Stimulated activated CD4-positive, alpha-beta T cell treated with anti-CD3 and anti-CD28 coated beads, Interleukin-4, amount 100 ng/mL, for 4 hours (primary cell): ENCODE results near the gene ATP1A1.

Experiments
- DNase-seq, 2 experiments: peaks; one replicate each; pipeline ENCODE4 v3.0.0-alpha.2; 2020

ATP1A1 gene

DNA sequence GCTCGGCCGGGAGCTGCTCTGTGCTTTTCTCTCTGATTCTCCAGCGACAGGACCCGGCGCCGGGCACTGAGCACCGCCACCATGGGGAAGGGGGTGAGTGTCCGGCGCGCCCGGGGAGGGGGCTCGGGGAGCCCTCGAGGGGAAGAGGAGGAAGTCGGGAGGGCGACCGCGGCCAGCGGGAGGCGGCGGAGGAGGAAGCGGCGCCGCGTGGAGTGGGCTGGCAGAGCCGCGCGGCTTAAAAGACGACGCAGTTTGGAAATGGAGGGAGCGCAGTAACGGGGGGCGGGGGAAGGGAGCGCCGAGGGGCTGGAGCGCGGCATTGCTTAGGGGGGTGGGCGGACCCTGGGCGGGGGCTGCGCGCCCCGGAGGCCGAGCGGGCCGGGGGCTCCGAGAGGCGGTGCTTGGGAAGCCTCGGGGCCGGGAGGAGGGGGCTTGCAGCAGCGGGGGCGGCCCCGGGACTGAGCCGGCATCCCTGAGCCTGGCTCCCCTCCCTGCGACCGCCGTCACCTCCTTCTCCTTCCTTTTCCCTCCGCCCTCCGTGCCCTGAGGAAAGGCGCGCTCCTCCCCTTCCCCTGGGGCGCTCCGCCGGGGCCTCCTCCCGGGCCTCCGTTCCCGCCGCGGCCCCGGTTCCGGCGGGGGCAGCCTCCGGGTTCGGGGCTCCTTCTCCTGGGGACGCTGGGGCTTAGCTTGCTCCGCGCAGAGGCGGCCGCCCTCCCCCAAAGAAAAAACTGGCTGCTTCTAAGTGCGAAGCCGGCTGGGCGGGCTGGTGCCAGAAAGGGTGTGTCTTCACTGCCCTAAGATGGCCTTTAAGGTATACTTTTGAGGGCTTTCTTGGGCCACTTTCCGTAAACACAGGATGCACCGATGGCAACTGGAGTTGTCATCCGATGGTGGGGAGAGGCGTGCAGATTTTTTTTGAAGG lies 648 bp downstream of the ATP1A1 start:
- DNase-seq: peak; percentile 42 to 46

DNA sequence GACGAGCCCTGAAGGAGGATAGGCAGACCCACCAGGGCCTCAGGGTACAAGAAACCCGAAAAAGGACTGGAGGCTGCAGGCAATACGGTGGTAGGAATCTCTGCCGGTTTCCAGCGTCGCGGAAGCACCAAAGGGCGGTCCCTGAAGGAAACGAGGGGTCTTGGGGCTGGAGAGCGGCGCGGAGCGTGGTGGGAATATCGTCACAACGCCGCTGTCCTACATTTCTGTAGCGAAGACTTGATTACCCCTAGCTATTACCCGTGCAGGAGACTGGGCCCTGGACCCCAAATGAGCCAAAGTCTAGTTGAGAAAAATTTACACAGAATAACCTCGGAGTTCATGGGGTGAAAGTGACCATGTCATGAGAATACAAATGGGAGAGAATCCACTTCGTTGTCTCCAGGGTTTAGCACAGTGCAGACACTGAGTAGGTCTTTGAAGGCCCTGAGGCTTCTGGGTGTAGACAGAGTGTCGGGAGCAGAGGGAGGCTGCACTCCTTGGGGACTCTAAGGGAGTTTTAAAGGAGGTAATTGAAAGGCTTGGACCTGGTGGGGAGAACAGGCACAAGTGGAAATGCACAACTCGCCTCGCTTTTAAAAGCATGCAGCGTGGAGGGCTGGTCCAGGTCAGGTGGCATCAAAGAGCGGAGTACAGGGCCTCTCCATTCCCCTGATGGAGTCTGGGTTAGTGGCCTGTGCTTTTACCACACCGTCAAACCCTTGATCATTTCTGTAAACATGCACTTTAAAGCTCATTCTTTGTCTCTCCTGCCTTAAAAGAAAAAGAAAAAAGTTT lies 1.5 kb downstream of the ATP1A1 start:
- no peak for DNase-seq

DNA sequence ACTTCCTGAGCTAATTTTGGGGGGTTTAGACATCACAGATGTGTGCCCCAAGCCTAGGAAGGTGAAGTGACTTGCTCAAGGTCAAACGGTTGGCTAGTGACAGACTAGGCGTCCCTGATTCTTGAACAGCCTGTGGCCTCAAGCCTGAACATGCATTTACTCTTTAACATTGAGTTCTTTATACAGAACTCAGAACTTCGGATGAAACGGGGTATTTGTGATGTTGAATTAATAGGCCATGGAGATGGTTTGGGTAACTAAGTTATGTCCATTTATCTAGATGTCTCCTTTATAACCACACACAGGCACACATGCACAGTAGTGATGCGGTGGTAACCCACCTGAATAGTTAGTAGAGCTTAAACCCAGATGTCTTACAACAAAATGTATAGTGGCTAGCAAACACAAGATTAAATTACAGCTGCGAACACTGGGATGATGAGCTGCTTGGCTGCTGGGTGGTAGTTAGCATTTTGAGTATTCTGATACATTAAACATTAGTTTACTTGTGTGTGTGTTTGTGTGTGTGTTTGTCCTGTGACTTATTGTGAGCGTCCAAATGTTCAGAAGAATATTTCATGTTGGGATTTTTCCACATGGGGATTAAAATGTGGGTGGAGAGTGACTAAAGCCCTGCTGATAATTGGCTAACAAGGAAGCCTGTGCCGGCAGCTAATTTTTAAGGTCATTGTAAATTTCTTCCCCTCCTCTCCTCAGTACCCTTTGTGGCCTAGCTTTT lies 2.3 kb downstream of the ATP1A1 start:
- DNase-seq: no peak

DNA sequence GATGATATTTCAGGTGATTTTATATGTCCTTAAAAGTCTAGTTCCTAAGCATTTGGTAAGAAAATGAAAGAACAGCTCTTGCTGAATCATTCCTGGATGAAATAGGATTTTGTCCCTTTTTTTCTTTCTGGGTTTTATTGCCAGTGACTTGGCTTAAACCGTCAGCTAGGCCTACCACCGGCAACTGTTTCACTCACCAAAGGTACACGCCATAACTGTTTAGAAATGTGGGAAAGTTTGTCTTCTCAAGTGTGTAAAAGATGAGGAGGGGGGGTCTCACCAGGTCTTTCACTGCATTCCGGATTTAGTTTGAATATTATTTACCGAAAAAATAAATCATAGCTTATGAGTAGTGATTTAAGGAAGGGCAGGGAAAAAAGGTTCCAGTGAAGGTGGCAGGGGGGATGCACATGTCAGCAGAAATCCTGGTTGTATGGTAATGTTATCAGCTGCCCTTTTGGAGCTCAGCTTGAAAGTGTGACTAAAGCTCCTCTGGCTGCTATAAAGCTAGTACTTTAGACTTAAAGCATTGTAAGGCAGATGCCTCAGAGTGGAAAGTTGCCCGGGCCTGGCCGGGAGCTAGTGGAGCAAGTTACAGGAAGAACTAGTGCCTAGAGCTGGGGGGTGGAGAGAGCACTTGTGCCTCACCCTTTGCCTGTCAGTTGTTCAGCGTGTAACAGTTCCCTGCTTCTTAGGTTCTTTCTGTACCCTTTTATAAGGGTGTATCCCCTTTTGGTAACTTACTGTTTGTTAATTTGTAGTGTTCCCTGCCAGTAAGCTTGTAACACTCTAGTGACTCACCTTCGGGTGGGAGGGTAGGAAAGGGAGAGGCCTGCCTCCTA lies 3.1 kb downstream of the ATP1A1 start:
- DNase-seq: peak; percentile 33 to 55

DNA sequence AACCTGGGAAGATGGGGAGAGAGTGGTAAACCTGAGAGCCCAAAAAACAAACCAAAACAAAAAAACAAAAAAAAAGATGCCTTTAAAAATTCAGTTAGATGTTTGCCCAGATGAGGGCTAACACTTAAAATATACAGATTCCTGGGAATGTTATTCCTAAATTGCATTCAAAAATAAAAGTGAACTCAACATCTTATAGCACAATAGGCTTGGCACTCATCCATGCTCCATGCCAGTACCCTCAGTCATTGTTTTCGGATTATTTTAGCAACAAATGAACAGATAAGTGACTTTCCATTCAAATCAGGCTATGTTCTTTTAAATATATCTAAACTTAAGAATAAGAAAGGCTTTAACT lies 3.7 kb downstream of the ATP1A1 start:
- DNase-seq: no peak

DNA sequence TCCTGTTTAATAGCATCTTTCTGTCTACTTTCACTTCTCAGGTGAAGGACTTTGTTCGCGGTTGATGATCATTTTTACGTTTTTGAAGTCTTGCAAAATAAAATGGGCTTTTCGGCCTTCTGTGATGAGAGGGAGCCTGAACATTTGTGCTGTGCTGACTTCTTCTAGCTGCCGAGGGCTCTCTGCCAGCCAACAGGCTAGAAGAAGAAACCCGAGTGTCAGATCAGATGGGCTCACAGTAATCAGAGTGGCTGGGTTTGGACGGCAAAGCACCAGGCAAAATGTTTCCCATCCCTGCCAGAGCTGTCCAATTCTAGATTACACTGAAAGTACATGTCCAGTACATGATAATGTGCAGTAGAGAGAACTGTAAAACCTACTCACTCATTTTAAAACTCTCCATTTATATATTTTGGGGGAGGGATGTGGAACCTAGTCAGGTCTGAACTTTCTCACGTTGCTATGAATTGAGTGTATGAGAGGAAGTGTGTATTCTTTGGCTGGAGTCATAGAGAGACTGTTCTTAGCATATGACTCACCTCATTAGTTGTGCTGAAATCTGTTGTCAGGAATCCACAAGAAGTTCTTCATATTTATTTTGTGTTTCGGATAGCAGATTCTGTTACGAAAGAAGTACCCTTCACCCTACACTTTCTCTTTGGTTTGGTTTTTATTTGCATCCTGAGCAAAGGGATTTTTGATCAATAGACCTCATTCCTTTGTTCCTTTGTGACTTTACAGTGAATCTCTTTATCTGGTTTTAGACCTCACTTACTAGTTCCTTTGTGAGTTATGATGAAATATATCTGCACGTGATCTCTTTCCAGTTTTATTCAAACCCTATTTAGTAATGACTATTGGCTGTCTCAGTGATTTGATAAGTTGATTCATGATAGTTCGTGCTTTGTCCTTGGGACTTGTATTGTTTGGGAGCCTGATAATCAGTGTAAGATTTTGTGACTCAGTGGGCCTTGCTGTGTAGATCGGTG lies 4.8 kb downstream of the ATP1A1 start:
- no peak for DNase-seq

DNA sequence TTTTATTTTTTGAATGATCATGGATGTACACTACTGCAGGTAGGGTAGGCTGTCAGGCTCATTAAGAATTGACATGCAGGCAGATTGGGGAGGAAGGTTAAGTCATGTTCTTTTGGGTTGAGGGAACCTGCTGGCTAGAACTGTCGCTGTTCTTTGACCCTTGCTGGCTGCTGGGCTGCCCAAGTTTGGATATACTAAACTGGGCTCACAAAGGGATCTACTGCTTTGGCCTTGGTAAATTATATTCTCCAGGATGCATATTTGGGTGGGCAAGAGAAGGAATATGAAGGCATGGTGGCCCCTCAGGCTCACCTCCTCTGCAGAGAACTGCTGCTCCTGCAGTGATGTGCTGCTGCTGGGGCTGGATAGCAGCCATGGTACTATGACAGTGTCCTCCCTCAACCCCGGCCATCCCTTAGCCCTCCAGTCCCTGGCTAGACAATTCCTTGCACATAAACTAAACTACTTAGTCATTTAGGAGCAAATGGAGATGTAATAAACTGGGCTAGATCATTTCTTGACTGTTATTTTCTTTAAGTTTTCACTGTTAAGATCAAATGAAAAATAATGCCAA lies 6.1 kb downstream of the ATP1A1 start:
- no peak for DNase-seq

DNA sequence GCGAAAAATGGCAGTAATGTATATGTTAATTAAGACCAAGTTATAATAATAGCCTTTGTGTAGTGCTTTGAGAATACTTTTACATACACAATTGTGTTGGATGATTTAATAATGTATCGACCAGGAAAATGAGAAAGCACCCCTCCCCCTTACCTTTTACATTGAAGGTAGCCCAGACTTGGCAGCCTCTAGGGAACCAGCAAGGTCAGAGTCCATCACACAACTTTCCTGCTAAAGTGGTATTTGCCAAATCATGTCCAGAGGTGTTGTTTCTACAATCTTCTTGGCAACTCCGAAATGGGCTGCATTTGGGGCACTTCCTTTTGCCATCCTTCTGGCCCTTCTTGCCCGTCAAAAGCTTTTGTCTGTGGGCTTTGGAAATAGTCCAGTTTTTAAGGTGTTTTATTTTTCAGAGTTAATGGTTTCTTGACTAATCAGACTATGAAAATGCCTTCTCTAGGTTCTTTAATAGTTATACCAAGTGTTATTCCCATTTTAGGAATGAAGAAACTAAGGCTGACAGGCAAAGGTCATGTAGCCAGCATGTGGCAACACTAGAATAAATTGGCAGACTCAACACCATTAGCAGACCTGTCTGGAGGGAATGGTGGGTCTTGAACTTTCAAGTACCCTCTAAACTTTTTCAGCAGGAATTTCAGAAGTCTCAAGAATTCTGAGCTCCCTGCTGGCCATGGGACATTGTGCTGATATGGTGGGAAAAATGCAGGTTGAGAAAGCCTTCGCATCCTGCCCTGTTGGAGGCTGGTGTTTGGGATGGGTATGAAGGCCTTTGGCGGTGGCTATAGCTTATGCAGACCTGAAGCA lies 6.8 kb downstream of the ATP1A1 start:
- DNase-seq: no peak

DNA sequence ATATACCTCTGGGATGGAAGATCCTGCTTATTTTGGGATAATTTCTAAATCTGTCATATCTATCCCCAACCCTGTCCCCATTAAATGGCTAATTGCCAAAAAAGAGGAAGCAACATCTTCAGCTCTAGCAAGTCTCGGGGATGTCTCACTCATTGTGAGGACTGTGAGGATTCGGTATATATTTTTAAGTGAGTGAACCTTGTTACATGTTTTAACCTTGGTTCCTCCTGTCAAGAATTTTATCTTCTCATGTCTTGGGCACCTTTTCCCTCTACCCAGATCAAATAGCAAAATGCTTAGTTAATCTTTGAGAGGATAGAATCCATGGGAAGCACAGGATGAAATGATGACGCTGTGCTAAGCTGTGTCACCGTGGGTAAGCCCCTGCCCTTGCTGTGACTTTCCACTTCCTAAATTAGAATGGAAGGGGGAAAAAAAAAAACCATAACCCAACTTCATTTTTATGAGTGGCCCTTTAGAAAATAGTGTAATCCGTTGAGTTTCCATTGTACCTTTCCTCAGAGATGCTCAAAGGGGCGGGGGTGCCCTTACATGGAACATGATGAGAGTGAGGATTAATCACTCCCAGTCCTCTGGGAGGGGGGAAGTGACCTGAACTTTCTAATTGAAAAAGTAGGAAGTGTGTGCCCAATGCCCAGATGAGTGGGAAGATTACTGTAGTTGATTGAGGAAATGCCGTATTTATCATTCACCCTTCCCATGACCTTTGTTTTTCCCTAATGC lies 7.6 kb downstream of the ATP1A1 start:
- no peak for DNase-seq

DNA sequence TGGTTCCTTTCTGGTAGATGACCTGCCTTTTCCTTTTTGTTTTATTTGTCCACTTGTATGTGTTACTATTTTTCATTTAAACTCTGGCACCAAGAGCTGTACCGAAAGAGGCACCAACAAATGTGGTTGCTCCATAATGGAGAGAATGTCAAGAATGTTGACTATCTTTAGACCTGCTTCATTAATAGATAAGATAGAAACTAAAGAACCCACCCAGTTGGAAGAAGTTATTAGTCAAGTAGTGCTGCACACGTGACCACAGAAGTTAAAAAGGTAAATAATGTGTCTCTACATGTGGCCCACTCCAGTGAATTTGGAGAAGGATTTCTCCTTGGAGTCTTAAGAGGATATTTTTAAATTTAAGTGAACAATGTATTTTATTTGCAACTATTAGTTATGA lies 9.3 kb downstream of the ATP1A1 start:
- no peak for DNase-seq

DNA sequence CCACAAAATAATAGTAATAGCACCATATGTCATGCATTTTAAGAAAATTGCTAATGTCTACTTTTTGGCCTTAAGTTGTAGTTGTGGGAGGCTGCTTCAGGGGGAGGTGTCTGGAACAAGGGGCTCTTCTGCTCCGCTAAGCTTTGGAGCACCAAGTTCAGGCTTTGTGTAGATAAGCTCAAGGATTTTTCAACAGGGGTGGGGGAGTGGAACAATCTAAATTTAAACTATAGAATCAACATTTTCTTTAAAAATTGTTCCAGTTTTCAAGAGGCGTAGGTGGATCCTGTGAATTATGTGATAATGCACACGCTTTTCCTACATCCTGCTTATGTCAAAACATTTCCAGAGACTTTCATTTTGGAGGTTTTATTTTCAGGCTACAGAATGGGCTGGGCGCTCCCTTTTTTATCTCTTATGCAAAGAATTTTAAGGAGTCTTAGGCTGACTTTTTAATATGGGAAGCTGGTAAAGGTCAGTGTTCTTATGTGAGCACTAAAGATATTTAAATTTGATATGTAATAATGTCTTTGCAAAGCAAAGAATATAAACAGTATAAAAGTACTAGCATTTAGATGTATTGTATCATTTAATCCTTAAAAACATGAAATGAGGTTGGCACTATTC lies 9.9 kb downstream of the ATP1A1 start:
- no peak for DNase-seq

DNA sequence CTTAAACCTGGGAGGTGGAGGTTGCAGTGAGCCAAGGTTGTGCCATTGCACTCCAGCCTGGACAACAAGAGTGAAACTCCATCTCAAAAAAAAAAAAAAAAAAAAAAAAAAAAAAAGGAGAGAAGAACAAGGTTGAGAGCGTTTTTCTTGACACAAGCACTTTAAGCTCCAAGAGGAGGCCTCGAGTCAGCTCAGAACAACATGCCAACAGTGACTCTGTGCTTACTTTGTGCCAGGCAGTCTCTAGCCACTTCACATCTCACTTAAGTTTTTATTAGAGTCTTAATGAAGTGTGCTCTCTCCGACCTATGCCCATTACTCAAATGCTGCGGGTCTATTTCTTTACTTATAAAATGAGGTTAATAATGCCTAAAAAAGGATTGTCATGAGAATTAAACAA lies 13.0 kb downstream of the ATP1A1 start:
- no peak for DNase-seq

DNA sequence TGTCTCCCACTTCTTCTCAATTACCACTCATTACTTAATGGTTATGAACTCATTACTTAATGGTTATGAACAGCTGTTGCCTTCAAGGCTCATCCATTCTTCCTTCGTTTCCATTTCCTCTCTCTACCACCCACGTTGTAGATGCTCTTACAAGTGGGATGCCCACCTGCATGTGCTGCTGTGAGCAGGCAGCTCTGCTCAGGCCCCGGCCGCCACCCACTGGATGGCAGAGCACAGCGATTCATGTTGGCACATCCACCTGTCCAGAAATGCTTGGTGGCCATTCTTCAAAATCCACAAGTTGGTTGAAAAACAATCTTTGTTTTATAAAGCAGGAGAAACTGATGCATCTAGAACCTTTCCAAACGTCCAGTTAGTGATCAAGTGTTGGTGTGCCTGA lies 14.5 kb downstream of the ATP1A1 start:
- DNase-seq: no peak

DNA sequence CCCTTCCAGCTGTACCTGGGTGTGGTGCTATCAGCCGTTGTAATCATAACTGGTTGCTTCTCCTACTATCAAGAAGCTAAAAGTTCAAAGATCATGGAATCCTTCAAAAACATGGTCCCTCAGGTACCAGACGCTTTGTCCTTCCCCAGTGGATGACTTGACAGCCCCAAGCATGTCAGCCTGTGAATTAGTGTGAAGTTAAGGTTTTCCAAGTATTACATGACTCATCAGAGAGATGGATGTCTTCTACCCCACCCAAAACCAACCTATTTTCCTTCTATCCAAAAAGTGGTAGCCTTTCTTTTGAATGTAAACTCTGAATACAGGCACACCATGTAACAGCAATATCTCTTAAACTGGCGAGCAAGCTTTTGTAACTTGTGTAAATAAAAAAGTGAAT lies 15.1 kb downstream of the ATP1A1 start:
- DNase-seq: no peak

DNA sequence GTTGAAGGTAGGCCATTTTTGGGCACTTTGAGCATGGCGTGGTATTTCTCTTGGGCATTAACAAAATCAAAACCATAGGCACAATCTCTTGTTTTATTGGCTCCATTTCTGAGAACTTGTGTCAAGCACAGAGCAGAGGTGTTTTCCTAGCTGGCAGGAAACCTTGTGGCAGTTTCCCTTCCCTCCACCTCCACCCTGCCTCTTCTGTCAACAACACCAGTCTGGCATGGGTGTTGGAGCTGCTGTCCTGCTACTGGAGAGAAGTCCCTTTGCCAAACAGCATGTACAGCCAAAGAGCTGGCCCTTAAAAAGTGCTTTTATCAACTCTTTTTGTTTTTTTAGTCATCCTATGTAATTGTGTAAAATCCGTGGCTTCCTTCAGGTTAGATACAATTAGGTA lies 16.0 kb downstream of the ATP1A1 start:
- DNase-seq: no peak

DNA sequence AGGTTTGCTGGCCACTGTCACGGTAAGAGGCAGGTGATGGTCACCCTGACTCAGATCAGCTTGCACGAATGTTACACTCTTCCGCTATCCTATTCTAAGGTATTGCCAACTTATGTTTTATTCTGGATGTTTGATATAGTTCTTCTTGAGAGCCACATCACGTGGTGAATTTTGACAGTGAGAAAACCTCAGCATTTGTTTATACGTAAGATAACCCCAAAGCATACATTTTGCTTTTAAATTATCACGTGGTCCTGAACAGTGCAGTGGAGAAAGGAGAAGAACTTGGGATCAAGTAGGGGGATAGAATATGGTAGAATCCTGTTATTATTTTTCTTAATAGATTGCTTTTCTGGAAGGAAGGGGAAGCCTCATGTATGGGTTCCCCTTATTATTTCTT lies 16.6 kb downstream of the ATP1A1 start:
- DNase-seq: no peak

DNA sequence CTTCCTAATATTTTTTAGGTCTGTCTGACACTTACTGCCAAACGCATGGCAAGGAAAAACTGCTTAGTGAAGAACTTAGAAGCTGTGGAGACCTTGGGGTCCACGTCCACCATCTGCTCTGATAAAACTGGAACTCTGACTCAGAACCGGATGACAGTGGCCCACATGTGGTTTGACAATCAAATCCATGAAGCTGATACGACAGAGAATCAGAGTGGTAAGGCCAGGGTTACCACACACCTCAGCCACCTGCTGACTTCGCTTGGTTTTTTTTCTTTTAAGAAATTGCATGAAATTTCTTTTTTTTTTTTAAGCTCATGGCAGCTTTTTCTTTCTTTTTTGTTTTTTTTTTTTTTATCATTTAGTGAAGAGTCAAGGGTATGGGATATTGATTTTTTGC lies 17.2 kb downstream of the ATP1A1 start:
- peak in 1 of 2 experiments; percentile 25 for DNase-seq

DNA sequence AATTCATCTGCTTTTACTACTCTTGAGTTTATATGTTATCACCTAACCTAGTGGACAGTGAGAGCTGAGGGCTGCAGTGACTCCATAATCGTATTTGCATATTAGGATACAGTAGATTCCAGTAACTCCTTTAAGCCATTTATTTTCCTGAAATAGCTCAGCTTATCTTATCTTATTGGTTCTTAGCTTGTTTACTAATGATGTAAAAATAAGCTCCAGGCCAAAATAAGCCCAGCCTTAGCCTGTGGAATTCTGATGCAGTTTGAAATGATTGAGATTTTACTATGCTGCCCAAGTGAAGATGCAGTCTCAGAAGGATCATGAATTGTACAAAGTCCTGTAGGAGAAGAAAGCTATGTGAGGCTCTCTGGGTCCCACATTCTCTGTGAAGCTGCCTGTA lies 18.1 kb downstream of the ATP1A1 start:
- no peak for DNase-seq
